GM12878 (cell line): Measurements from ENCODE around the gene PYM1. TPM values are rescaled to one million over a fixed set of nuclear protein-coding genes. Genes with fewer than 3 reads are reported as not detected.

ENCODE experiments used
- ATAC-seq: fragments of 200-7000 bp; cut with Tn5 transposase; 3 replicates; pipeline ENCODE4 v1.9.1; 2020; ENCODE audit warnings: mild to moderate bottlenecking, moderate library complexity
- BruUV-seq: library from RNA; stranded (reverse); fragments of 400-500 nt; replicated peaks from 2 replicates; lab custom pipeline; 2021; lab: Mats Ljungman, UMichigan
- CTCF ChIA-PET: fragments of 300-600 bp; sonication (Branson Sonifier 250); formaldehyde crosslinking; extraction: SDS; loops from one replicate; lab custom pipeline; 2021; ENCODE audit warnings: inconsistent platforms; lab: Yijun Ruan, JAX
- POLR2A ChIA-PET: fragments of 350-600 bp; formaldehyde crosslinking; extraction: SDS; loops from one replicate; lab custom pipeline; 2021; ENCODE audit warnings: inconsistent platforms; lab: Charles Lee
- RAD21 ChIA-PET: fragments of 300-600 bp; sonication (Branson Sonifier 250); formaldehyde crosslinking; loops from one replicate; lab custom pipeline; 2023; ENCODE audit warnings: antibody characterized with exemption; ENCODE audit not compliant: unreplicated experiment; lab: Charles Lee
- SMC1A ChIA-PET: fragments of 300-600 bp; sonication (Branson Sonifier 250); formaldehyde crosslinking; loops from one replicate; lab custom pipeline; 2023; ENCODE audit not compliant: unreplicated experiment, uncharacterized antibody; lab: Charles Lee
- DNase-seq: peaks from one replicate; pipeline ENCODE4 v3.0.0-alpha.2; 2011; ENCODE audit warnings: low read depth, low spot score
- FAIRE-seq: peaks from 3 replicates; lab custom pipeline; 2011; peaks lifted over from hg19 to GRCh38; lab: Jason Lieb, UNC
- H2AFZ ChIP-seq: 2 replicates; pipeline ENCODE4 v1.6.0; 2011; ENCODE audit warnings: low read depth, low read length, control low read depth; ENCODE audit not compliant: control insufficient read depth
- H3K27ac ChIP-seq: 2 replicates; pipeline ENCODE4 v1.5.1; 2011; ENCODE audit warnings: control low read depth; ENCODE audit not compliant: control insufficient read depth, insufficient read depth
- H3K27me3 ChIP-seq, 2 experiments: replicated peaks in 1 of 2; 2 replicates each; pipeline versions ENCODE4 v1.6.0 to v1.6.1; 2011; ENCODE audit warnings: low read length in 1 of 2; ENCODE audit not compliant: control insufficient read depth in 2 of 2, insufficient read depth in 2 of 2
- H3K36me3 ChIP-seq, 2 experiments: 2 replicates each; pipeline ENCODE4 v1.5.1; 2011; ENCODE audit warnings: low read length in 1 of 2; ENCODE audit not compliant: control insufficient read depth in 2 of 2, insufficient read depth in 2 of 2
- H3K4me1 ChIP-seq: 2 replicates; pipeline ENCODE4 v1.6.1; 2011; ENCODE audit warnings: mild to moderate bottlenecking, low read length, moderate library complexity, mixed read lengths; ENCODE audit not compliant: control insufficient read depth, insufficient read depth
- H3K4me2 ChIP-seq: 2 replicates; pipeline ENCODE4 v1.6.0; 2011; ENCODE audit warnings: control low read depth; ENCODE audit not compliant: control insufficient read depth, insufficient read depth
- H3K4me3 ChIP-seq: fragments of 200-600 bp; sonication (generic); 2 replicates; pipeline ENCODE4 v1.5.1; 2016
- H3K79me2 ChIP-seq: 2 replicates; pipeline ENCODE4 v1.6.0; 2011; ENCODE audit warnings: low read length; ENCODE audit not compliant: control insufficient read depth, insufficient read depth
- H3K9ac ChIP-seq: 2 replicates; pipeline ENCODE4 v1.8.0; 2011; ENCODE audit warnings: low read length, control low read depth, mixed read lengths; ENCODE audit not compliant: control insufficient read depth, insufficient read depth
- H3K9me3 ChIP-seq: replicated peaks from 3 replicates; pipeline ENCODE4 v1.5.1; 2011; ENCODE audit warnings: mild to moderate bottlenecking, low read length; ENCODE audit not compliant: control insufficient read depth, insufficient read depth
- H4K20me1 ChIP-seq: 2 replicates; pipeline ENCODE4 v1.6.0; 2011; ENCODE audit not compliant: control insufficient read depth, insufficient read depth
- BMI1 ChIP-seq: fragments of 450-650 bp; IDR thresholded peaks from 2 replicates; pipeline ENCODE4 v1.6.1; 2016; ENCODE audit warnings: mild to moderate bottlenecking, moderate library complexity, borderline replicate concordance
- NR2F1 ChIP-seq: fragments of 450-650 bp; conservative IDR thresholded peaks from 2 replicates; pipeline ENCODE4 v1.6.1; 2017; ENCODE audit warnings: mild to moderate bottlenecking
- POLR2A ChIP-seq: IDR thresholded peaks from 2 replicates; pipeline ENCODE4 v1.6.1; 2011; ENCODE audit warnings: low read depth, mild to moderate bottlenecking, low read length
- POLR2AphosphoS5 ChIP-seq: IDR thresholded peaks from 2 replicates; pipeline ENCODE4 v1.6.1; 2011; ENCODE audit warnings: mild to moderate bottlenecking, low read length, inconsistent platforms
- STAT3 ChIP-seq: IDR thresholded peaks from 2 replicates; pipeline ENCODE4 v1.6.1; 2011; ENCODE audit warnings: low read depth, low read length, improper control_type of control experiment
- SUZ12 ChIP-seq: fragments of 200-600 bp; sonication (generic); IDR thresholded peaks from one replicate; pipeline ENCODE4 v1.6.1; 2018; ENCODE audit warnings: antibody characterized with exemption, mild to moderate bottlenecking; ENCODE audit not compliant: unreplicated experiment
- TBL1XR1 ChIP-seq: IDR thresholded peaks from 2 replicates; pipeline ENCODE4 v1.6.1; 2012; ENCODE audit warnings: low read depth, low read length, improper control_type of control experiment
- WRNIP1 ChIP-seq: IDR thresholded peaks from 2 replicates; pipeline ENCODE4 v1.6.1; 2011; ENCODE audit warnings: low read depth, low read length, improper control_type of control experiment, borderline replicate concordance
- YBX1 ChIP-seq: fragments of 450-650 bp; IDR thresholded peaks from 2 replicates; pipeline ENCODE4 v1.6.1; 2016; ENCODE audit warnings: antibody characterized with exemption
- WGBS: methylation state at CpG from one replicate; pipeline ENCODE4 v1.1.6; 2016; ENCODE audit warnings: low lambda C conversion rate; ENCODE audit not compliant: insufficient replicate concordance, insufficient coverage; ENCODE audit errors: missing lambda C conversion rate; 5-methylcytosine and 5-hydroxymethylcytosine counted together
- in situ Hi-C: fragments of 300-500 bp; cut with MboI; formaldehyde crosslinking; loops from 9 replicates; pipeline ENCODE4 v1.14.3; 2018; ENCODE audit warnings: mixed read lengths
- intact Hi-C: fragments of 100-400 bp; cut with micrococcal nuclease; formaldehyde crosslinking; loops from one replicate; pipeline ENCODE4 v1.14.2; 2022; ENCODE audit not compliant: unreplicated experiment
- polyA plus RNA-seq, 11 experiments: library from polyadenylated mRNA; depleted of rRNA in 4 of 11; unstranded in 6 of 11; stranded (reverse) in 5 of 11; fragments of >200 nt; fragmentation: Nextera tagmentation in 4 of 11; fragmentation: Illumina TruSeq in 1 of 11; extraction: Ambion mirVana in 4 of 11; extraction: Trizol in 1 of 11; gene quantifications; 1 replicate in 1 of 11; 2 replicates in 10 of 11; pipeline versions ENCODE4 v1.2.1 to v1.2.3, GENCODE V29; 2011 to 2016; ENCODE audit warnings: inconsistent platforms in 2 of 11, missing spikeins in 2 of 11, low read depth in 1 of 11
- total RNA-seq, 4 experiments: library from RNA; depleted of rRNA in 3 of 4; stranded (reverse); fragments of >200 nt in 3 of 4; fragmentation: Illumina TruSeq in 1 of 4; extraction: Trizol in 1 of 4; gene quantifications; 2 replicates each; pipeline versions ENCODE4 v1.2.1 to v1.2.3, GENCODE V29; 2013 to 2021
- TF ChIP-seq, protein P1 (sequence below): IDR thresholded peaks from 2 replicates; pipeline ENCODE4 v1.6.1; 2011; ENCODE audit warnings: mild to moderate bottlenecking, low read depth, low read length, moderate library complexity; ENCODE audit not compliant: insufficient replicate concordance
- TF ChIP-seq, protein P2 (sequence below): IDR thresholded peaks from 2 replicates; pipeline ENCODE4 v1.6.1; 2011; ENCODE audit warnings: borderline replicate concordance, low read depth, mild to moderate bottlenecking, moderate library complexity, mixed read lengths, low read length; ENCODE audit not compliant: insufficient read depth; ENCODE audit errors: extremely low read length

The PYM1 gene
- total and polyA plus RNA-seq, 10 of the 15 experiments (the other 5 are each of a cell fraction or from before 2014, with no cell fraction given), result 33.9 to 93.4 (median 55.8) TPM

DNA sequence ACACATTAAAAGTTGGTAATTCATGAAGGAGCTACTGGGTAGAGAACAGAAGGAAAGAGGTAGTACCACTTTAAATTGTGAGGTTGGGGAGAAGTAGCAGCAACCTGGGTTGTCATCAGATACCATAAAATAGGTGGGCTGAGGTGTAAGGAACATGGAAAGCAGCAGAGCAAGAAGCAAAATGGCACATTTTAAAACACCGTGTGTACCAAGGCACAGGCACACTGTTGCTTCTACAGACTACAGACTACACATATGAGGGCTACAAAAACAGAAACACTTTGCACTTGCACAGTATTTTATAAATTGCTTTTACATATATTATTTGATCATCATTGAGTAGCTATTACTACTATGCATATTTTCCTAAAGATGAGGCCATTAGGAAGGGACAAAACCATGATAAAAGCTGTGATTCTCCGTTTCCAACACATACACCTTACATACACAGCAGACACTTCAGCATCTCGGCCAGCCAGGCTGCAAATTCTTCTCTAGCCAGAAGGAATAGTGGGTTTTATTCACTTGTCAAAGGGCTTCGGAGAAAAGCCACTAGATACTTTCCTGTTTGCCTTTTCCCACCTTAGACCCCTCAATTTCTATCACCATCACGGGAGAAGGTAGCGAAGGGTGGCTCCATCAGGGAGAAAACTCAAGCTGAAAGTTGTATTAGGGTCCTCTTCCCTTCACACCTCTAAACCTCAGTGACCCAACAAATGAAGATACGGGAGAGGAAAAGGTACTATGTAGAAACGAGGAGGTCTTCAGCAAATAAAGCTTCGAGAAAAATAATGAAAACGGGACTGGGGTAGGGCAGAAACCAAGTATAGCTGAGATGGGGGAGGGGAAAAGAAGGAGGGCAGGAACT, 1.6 kb downstream of the PYM1 start:
- ChIA-PET POLR2A (interaction anchor here (0.6 to 7.3 kb wide), 17 partner anchors 10 to 197 kb away, joined by 3 to 66 read pairs (median 5); partner anchors contain the start of genes CD63, DNAJC14, ORMDL2 and RAB5B), CTCF (interaction anchor here (0.5 to 6.8 kb wide), 39 partner anchors 8 to 373 kb away, joined by 3 to 57 read pairs (median 4); partner anchors contain the start of genes CD63, DNAJC14, GDF11 and ORMDL2), RAD21 (interaction anchor here (0.8 to 4.7 kb wide), 14 partner anchors 13 to 196 kb away, joined by 3 to 30 read pairs (median 4); partner anchors contain the start of genes DNAJC14, ORMDL2, RAB5B and SARNP), SMC1A (interaction anchor here (0.6 to 4.8 kb wide), 25 partner anchors 9 to 428 kb away, joined by 3 to 34 read pairs (median 5); partner anchors contain the start of genes DNAJC14, ORMDL2, RAB5B and SARNP)
- Histone ChIP-seq H3K9ac (peak overlapping the region; percentile 99), H3K79me2 (peaks cover 67% of the 10 kb centered on the region), H3K4me3 (peak overlapping the region; percentile 93), H3K4me1 (peaks cover 3% of the 10 kb centered on the region; the same call in 1 of the 2 replicates), H3K4me2 (peak overlapping the region; percentile 91), H3K36me3 (peaks cover 0 to 16% of the 10 kb centered on the region in 2 experiments; a peak in 3 of 4 replicates), H4K20me1 (no peaks in the 10 kb centered on the region), H3K27me3 (no peaks in the 10 kb centered on the region)
- intact Hi-C loops (loop anchor here (1.0 to 5.0 kb wide), 3 partner anchors 109 to 191 kb away; partner anchors contain the start of genes RPL41, RPS26, SARNP and ZC3H10), in situ Hi-C loops (loop anchor here (5.0 kb wide), 1 partner anchor 99 kb away; the partner anchor contains the start of gene DNAJC14)
- WGBS, result 9% methylated on average over 10 of the region's 10 CpGs
- no peak for TF ChIP-seq POLR2A
- TF ChIP-seq STAT3, result no peak
- no peak for TF ChIP-seq WRNIP1
- TF ChIP-seq NR2F1, result no peak
- 0 out of 2 replicates have a peak, but pooled peaks have one; percentile 4 for TF ChIP-seq TBL1XR1
- TF ChIP-seq, protein P1, sequence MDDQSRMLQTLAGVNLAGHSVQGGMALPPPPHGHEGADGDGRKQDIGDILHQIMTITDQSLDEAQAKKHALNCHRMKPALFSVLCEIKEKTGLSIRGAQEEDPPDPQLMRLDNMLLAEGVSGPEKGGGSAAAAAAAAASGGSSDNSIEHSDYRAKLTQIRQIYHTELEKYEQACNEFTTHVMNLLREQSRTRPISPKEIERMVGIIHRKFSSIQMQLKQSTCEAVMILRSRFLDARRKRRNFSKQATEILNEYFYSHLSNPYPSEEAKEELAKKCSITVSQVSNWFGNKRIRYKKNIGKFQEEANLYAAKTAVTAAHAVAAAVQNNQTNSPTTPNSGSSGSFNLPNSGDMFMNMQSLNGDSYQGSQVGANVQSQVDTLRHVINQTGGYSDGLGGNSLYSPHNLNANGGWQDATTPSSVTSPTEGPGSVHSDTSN, result no peak
- TF ChIP-seq YBX1, result 0 out of 2 replicates have a peak, but pooled peaks have one; percentile 59
- TF ChIP-seq BMI1, result peak; percentile 15; the same call in 1 of the 2 replicates
- TF ChIP-seq, protein P2, sequence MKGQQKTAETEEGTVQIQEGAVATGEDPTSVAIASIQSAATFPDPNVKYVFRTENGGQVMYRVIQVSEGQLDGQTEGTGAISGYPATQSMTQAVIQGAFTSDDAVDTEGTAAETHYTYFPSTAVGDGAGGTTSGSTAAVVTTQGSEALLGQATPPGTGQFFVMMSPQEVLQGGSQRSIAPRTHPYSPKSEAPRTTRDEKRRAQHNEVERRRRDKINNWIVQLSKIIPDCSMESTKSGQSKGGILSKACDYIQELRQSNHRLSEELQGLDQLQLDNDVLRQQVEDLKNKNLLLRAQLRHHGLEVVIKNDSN, result no peak
- no peak for TF ChIP-seq POLR2AphosphoS5
- TF ChIP-seq SUZ12, result no peak
- TF ChIP-seq, all 136 proteins: peak for 3
- no peak for DNase-seq
- Histone ChIP-seq H3K9me3 (no peaks in the 10 kb centered on the region), H3K27ac (peak overlapping the region; percentile 96), H2AFZ (peak overlapping the region; percentile 55)
- peak; percentile 18 for FAIRE-seq
- BruUV-seq, result TSS peak; percentile 64
- peak; percentile 1 for ATAC-seq
